Central memory CD8-positive, alpha-beta T cell (primary cell): ENCODE measurements around the gene UBE2B.
A peak's percentile ranks its signal among the peaks of the same experiment; 100 is the strongest.
"Not testable (repeated sequence)": the region's sequence is repeated elsewhere in the genome, so short reads cannot be mapped to it uniquely, and the experiment has no call there.

ENCODE experiments used
- ATAC-seq: fragments of 150-1000 bp; cut with Tn5 transposase; replicated peaks from 2 replicates; pipeline ENCODE4 v1.10.0; 2022; ENCODE audit warnings: mild to moderate bottlenecking, moderate FRiP score, moderate number of reproducible peaks; ENCODE audit not compliant: poor library complexity, severe bottlenecking; ENCODE audit errors: extremely low read depth
- DNase-seq, 2 donors: peaks; one replicate each; pipeline ENCODE4 v3.0.0; 2021; ENCODE audit warnings: low spot score in 2 of 2
- H3K27ac Mint-ChIP-seq: one replicate; pipeline ENCODE4 v1.8.0; 2022; ENCODE audit warnings: low read depth, mild to moderate bottlenecking, moderate library complexity, mixed read lengths
- H3K27me3 Mint-ChIP-seq: one replicate; pipeline ENCODE4 v1.8.0; 2022; ENCODE audit warnings: mixed read lengths
- H3K36me3 Mint-ChIP-seq: one replicate; pipeline ENCODE4 v1.8.0; 2022; ENCODE audit warnings: mild to moderate bottlenecking, moderate library complexity, mixed read lengths; ENCODE audit not compliant: insufficient read depth
- H3K4me1 Mint-ChIP-seq: one replicate; pipeline ENCODE4 v1.8.0; 2022; ENCODE audit warnings: mixed read lengths
- H3K4me3 Mint-ChIP-seq: one replicate; pipeline ENCODE4 v1.8.0; 2022; ENCODE audit warnings: mild to moderate bottlenecking, moderate library complexity, mixed read lengths
- H3K9me3 Mint-ChIP-seq: one replicate; pipeline ENCODE4 v1.8.0; 2022; ENCODE audit warnings: mixed read lengths

Gene UBE2B

DNA sequence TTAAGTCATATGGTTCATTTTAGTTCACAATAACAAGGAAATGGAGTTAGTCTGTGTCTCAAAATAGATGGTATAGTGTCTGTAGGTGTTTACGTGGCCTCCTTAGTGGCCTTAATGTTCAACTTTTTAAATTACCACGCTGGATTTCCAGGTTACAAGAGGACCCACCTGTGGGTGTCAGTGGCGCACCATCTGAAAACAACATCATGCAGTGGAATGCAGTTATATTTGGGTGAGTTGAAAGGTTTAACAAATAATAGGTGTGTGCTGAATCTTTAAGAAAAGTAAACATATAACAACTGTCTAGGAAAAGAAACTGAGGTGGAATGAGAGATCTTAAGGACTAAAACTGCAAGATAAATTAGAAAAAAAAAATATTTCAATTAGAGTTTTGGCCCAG, 2.9 kb downstream of the UBE2B start:
- no peak overlapping the region for H3K27ac Mint-ChIP-seq
- no peaks in the 10 kb centered on the region for H3K9me3 Mint-ChIP-seq
- H3K36me3 Mint-ChIP-seq, result peaks cover 48% of the 10 kb centered on the region
- H3K27me3 Mint-ChIP-seq, result no peaks in the 10 kb centered on the region
- no peak for DNase-seq
- H3K4me3 Mint-ChIP-seq, result peak overlapping the region; percentile 92
- ATAC-seq, result no peak
- H3K4me1 Mint-ChIP-seq, result peaks cover 47% of the 10 kb centered on the region

DNA sequence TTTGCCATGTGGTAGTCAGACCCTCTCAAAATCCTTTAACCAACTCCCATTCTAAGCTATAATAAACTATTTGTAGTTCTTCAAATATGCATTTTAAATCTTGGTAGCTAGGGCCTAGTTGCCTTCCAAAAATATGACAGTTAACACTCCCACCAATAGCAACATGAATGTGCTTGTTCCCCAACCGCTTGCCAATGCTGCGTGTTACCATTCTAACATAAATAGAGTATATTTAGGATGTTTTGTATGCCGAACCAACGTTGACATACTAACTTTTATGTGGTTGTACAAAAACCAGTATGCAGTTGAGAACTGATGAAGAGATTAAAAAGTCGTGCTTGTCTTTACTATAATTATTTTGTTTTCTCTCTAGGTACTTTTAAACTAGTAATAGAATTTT, 9.0 kb downstream of the UBE2B start:
- peaks cover 66% of the 10 kb centered on the region for H3K36me3 Mint-ChIP-seq
- ATAC-seq, result no peak
- no peak for DNase-seq
- H3K4me3 Mint-ChIP-seq, result no peak overlapping the region
- H3K27me3 Mint-ChIP-seq, result no peaks in the 10 kb centered on the region
- no peaks in the 10 kb centered on the region for H3K9me3 Mint-ChIP-seq
- peaks cover 35% of the 10 kb centered on the region for H3K4me1 Mint-ChIP-seq
- H3K27ac Mint-ChIP-seq, result no peak overlapping the region

DNA sequence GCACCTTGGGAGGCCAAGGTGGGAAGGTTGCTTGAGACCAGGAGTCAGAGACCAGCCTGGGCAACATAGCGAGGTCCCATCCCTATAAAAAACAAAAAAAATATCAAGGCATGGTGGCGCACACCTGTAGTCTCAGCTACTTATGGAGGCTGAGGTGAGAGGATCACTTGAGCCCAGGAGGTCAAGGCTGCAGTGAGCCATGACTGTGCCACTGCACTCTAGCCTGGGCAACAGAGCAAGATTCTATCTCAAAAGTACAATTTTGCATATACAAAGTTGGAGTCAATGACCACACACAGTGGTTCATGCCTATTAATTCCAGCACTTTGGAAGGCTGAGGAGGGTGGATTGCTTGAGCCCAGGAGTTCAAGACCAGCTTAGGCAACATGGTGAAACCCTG, 10.8 kb downstream of the UBE2B start:
- H3K4me1 Mint-ChIP-seq, result peaks cover 34% of the 10 kb centered on the region
- ATAC-seq, H3K4me3 Mint-ChIP-seq: not testable (repeated sequence)

DNA sequence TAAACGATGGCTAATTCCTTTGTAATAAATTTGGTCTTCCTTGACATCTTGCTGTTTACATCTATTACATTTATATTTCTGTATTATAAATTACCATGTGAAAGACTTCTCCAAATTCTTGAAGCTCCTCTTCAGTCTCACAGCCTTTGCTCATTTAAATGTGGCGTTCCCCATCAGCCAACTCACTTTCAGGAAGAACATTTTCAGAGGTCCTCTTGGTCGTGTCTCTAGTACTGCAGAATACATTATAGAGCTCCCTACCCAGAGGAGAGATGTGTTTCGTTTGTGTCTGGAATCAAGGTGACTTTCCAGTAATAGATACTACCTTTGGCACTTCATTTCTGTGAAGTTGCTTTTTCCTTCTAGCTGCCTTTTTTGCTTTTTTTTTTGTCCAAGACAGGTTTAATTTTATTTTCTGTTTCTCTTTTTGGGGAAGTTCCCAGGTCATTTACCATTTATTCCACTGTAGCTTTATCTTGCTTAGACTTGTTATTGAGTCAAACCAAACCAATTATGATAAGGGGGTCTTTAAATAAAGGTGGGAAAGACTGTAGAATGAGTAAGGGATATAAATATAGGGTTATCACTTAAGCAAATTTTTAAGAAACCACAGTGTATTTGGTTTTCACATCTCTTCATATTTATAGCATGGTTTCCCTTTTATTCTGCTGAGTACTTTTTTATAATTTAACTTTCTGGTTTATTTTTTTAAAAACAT, 12.8 kb downstream of the UBE2B start:
- H3K4me1 Mint-ChIP-seq, result peaks cover 22% of the 10 kb centered on the region
- peak overlapping the region; percentile 61 for H3K27ac Mint-ChIP-seq
- ATAC-seq, result no peak
- no peak for DNase-seq
- no peak overlapping the region for H3K4me3 Mint-ChIP-seq
- H3K36me3 Mint-ChIP-seq, result peaks cover 72% of the 10 kb centered on the region
- no peaks in the 10 kb centered on the region for H3K27me3 Mint-ChIP-seq
- H3K9me3 Mint-ChIP-seq, result no peaks in the 10 kb centered on the region

More for the DNA sequence above, 10.8 kb downstream of the UBE2B start:
- not testable (repeated sequence) for H3K27ac Mint-ChIP-seq, DNase-seq, H3K9me3 Mint-ChIP-seq, H3K27me3 Mint-ChIP-seq
- peaks cover 70% of the 10 kb centered on the region for H3K36me3 Mint-ChIP-seq

DNA sequence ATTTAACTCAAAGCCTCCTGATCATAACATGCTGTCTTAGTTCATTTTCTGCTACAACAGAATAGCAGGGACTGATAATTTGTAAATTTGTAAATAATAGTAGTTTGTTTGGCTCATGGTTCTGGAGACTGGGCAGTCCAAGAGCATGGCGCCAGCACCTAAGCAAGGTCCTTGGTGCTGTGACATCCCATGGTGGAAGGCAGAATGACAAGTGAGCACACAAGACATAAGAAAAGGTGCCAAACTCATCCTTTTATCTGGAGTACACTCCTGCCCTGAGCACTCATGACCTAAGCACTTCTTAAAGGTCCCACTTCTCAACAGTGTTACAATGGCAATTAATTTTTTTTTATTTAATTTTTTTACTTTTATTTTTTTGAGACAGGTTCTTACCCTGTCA, 16.1 kb downstream of the UBE2B start:
- ATAC-seq (no peak), DNase-seq (no peak)
- H3K36me3 Mint-ChIP-seq, result peaks cover 78% of the 10 kb centered on the region
- H3K9me3 Mint-ChIP-seq, result no peaks in the 10 kb centered on the region
- no peak overlapping the region for H3K4me3 Mint-ChIP-seq
- H3K27ac Mint-ChIP-seq, result no peak overlapping the region
- no peaks in the 10 kb centered on the region for H3K27me3 Mint-ChIP-seq
- H3K4me1 Mint-ChIP-seq, result peaks cover 14% of the 10 kb centered on the region

DNA sequence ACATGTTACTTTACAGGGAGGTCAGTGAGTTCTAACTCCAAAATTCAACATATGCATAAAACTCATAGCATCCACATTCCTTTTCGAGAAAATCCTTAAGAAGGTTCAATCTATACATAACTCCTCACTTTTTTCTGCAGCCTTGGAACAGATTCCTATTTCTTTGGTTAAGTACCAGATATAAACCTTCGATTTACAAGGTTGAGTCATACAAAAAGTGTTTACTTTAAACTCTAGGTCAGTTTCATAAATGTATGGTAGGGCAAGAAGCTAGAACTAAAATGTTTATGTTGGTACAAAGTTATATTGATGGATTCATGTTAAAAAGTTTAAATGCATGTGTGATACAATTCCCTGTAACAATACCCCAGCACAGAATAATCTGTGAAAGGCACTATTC, 20.9 kb downstream of the UBE2B start:
- DNase-seq, result no peak
- no peak for ATAC-seq
- Mint-ChIP-seq H3K36me3 (peaks cover 67% of the 10 kb centered on the region), H3K9me3 (no peaks in the 10 kb centered on the region), H3K4me1 (no peaks in the 10 kb centered on the region), H3K4me3 (no peak overlapping the region), H3K27me3 (no peaks in the 10 kb centered on the region), H3K27ac (no peak overlapping the region)

DNA sequence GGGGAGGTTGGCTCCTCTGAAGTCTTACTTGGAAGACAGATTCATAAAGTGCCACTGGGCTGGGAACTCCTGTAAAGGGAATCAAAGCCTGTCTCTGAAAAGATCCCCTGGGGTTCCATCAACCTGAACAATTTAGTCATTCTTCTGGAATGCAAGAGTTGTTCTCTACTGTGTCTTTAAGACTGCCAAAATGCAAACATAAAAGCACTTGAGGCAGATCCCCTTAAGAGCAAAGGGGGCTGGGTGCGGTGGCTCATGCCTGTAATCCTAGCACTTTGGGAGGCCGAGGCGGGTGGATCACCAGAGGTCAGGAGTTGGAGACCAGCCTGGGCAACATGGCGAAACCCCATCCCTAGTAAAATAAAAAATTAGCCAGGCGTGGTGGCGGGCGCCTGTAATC, 23.6 kb downstream of the UBE2B start:
- peaks cover 48% of the 10 kb centered on the region for H3K36me3 Mint-ChIP-seq
- no peaks in the 10 kb centered on the region for H3K27me3 Mint-ChIP-seq
- ATAC-seq (no peak), DNase-seq (no peak)
- H3K4me3 Mint-ChIP-seq, result no peak overlapping the region
- no peak overlapping the region for H3K27ac Mint-ChIP-seq
- no peaks in the 10 kb centered on the region for H3K9me3 Mint-ChIP-seq
- no peaks in the 10 kb centered on the region for H3K4me1 Mint-ChIP-seq

DNA sequence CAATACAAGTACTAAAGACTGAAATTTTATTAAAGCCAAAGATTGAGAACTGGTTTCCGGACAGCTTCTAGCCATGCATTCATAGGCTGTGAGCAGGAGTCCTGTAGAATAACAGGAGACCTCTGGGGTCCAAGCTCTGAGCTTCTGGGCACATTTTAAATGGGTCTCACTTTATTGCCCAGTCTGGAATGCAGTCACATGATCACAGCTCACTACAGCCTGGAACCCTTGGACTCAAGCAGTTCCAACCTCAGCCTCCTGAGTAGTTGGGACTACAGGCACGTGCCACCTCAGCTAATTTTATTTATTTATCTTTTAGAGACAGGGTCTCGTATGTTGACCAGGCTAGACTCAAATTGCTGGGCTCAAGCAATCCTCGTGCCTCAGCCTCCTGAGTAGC, 24.9 kb downstream of the UBE2B start:
- DNase-seq (no peak), ATAC-seq (no peak)
- H3K4me3 Mint-ChIP-seq, result no peak overlapping the region
- no peaks in the 10 kb centered on the region for H3K4me1 Mint-ChIP-seq
- H3K36me3 Mint-ChIP-seq, result peaks cover 37% of the 10 kb centered on the region
- no peak overlapping the region for H3K27ac Mint-ChIP-seq
- H3K9me3 Mint-ChIP-seq, result no peaks in the 10 kb centered on the region
- no peaks in the 10 kb centered on the region for H3K27me3 Mint-ChIP-seq

DNA sequence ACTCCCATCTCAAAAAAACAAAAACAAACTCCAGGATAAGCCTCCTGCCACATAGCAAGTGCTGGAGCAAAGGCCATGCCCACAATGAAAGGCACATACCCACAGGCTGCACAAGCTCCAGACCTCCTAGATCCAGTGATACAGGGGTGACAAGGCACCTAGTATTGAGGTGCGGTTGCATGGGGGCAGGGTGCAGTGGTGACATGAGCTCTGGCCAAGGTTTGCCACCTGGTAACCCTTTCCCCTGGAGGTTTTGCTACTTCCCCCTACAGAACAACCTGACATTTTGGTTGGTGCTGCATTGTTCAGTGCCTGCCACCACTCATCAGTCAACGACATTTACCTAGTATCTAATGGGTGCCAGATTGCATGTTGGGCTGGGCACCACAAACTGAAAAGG, 25.8 kb downstream of the UBE2B start:
- Mint-ChIP-seq H3K4me1 (no peaks in the 10 kb centered on the region), H3K27ac (no peak overlapping the region), H3K36me3 (peaks cover 31% of the 10 kb centered on the region), H3K27me3 (no peaks in the 10 kb centered on the region), H3K9me3 (no peaks in the 10 kb centered on the region), H3K4me3 (no peak overlapping the region)
- DNase-seq (no peak), ATAC-seq (no peak)

DNA sequence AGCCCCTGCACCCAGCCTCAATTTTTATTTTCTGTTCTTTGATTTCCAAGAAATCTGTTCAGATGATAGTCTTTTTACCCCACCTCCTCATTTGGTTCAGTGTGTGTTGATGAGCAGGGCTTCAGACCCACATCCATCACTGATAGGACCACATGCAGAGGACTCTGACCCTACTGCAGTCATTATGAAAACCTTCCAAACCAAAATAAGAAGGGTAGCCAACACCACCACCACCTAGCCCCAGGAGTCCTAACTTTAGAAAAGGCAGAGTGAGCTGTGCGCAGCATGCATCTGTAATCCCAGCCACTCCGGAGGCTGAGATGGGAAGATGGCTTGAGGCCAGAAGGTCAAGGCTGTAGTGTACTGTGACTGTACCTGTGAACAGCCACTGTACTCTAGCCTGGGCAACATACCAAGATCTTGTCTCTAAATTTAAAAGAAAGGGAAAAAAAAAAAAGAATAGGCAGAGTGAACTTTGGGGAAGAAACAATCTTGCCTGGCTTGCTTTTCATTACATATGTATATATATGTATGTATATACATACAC, 27.3 kb downstream of the UBE2B start:
- Mint-ChIP-seq H3K27me3 (no peaks in the 10 kb centered on the region), H3K27ac (no peak overlapping the region)

DNA sequence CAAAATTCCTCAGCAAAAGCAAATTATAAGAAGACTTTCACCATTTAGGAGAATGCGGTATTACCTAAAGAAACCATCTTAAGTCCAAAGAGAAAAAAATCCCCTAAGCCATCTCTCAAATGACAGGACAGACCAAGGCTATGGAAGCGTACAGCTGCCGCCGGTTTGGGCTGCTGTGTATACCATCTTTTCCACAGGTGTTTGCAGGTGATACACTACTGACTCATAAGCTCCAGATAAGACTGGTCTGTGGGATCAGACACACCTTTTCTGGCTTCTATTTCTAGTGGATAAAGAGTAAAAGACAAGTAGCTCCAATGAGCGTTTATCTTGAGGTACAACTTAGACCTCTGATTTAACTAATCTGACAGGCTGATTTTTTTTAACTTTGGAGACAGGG, 32.6 kb downstream of the UBE2B start:
- Mint-ChIP-seq H3K36me3 (peaks cover 14% of the 10 kb centered on the region), H3K9me3 (no peaks in the 10 kb centered on the region), H3K4me1 (peaks cover 6% of the 10 kb centered on the region), H3K27me3 (no peaks in the 10 kb centered on the region), H3K4me3 (no peak overlapping the region), H3K27ac (no peak overlapping the region)
- no peak for DNase-seq
- ATAC-seq, result no peak

More for the DNA sequence above, 27.3 kb downstream of the UBE2B start:
- no peak overlapping the region for H3K4me3 Mint-ChIP-seq
- no peaks in the 10 kb centered on the region for H3K4me1 Mint-ChIP-seq
- ATAC-seq (no peak), DNase-seq (no peak)
- peaks cover 23% of the 10 kb centered on the region for H3K36me3 Mint-ChIP-seq
- no peaks in the 10 kb centered on the region for H3K9me3 Mint-ChIP-seq

DNA sequence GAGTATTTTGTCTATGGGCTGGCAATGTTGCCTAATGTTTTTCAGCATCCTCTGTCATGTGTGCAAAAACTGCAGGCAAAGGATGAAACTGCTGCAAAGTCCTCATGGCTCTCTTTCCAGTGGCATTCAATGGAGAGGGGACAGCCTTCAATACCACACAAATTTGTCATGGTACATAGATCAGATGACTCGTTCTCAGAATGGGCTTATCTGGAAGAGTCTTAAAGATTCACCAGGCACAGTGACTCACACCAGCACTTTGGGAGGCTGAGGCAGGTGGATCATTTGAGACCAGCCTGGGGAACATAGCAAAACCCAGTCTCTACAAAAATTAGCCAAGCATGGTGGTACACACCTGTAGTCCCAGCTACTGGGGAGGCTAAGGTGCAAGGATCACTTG, 35.0 kb downstream of the UBE2B start:
- Mint-ChIP-seq H3K27me3 (no peaks in the 10 kb centered on the region), H3K36me3 (peaks cover 16% of the 10 kb centered on the region), H3K27ac (no peak overlapping the region), H3K4me1 (peaks cover 24% of the 10 kb centered on the region), H3K4me3 (no peak overlapping the region), H3K9me3 (no peaks in the 10 kb centered on the region)
- no peak for ATAC-seq
- no peak for DNase-seq

DNA sequence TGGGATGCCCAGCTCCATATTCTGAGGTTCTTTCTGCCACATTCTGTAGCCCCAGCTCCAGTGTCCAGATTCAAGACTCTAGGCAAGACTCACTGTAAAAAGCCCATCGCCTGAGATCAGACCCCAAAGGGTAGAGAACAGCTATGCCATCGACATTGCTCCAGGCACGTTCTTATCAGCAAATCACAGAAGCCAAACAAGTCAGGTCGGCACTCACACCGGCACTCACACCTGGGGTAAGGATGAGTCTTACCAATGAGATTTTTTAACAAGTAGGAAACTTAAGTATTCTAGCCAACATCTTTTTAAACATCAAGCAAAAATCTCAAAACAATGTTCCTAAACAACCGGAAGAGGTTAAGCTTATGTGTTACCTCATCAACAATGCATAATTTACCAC, 38.0 kb downstream of the UBE2B start:
- Mint-ChIP-seq H3K27me3 (no peaks in the 10 kb centered on the region), H3K36me3 (peaks cover 14% of the 10 kb centered on the region), H3K9me3 (no peaks in the 10 kb centered on the region), H3K4me1 (peaks cover 33% of the 10 kb centered on the region), H3K27ac (no peak overlapping the region), H3K4me3 (peak overlapping the region; percentile 9)
- DNase-seq (no peak), ATAC-seq (no peak)
